Stimulated activated CD4-positive, alpha-beta T cell treated with anti-CD3 and anti-CD28 coated beads, Interleukin-1b, Interleukin-23, amount 100 ng/mL, for 48 hours (primary cell): ENCODE data around the gene C1QTNF1.

Experiments
- DNase-seq: peaks from one replicate; pipeline ENCODE4 v3.0.0-alpha.2; 2020

Gene C1QTNF1

GRCh38 chr17:79097226-79098055 is 73.5 kb downstream of the C1QTNF1 start:
- DNase-seq, result no peak

GRCh38 chr17:79098282-79098867 is 74.4 kb downstream of the C1QTNF1 start:
- DNase-seq, result no peak
